H1 (cell line): ENCODE results near the gene TNFAIP2. TPM values are rescaled to one million over a fixed set of nuclear protein-coding genes. Genes with fewer than 3 reads are reported as not detected.

ENCODE experiments used
- BCL11A ChIP-seq, 2 experiments: IDR thresholded peaks; one replicate each; pipeline ENCODE4 v1.6.1; 2011; ENCODE audit warnings: low read depth in 2 of 2, low read length in 2 of 2, mild to moderate bottlenecking in 2 of 2
- TAF1 ChIP-seq: IDR thresholded peaks from 2 replicates; pipeline ENCODE4 v1.6.1; 2011; ENCODE audit warnings: mild to moderate bottlenecking, low read depth, low read length
- ZNF274 ChIP-seq: IDR thresholded peaks from 2 replicates; pipeline ENCODE4 v1.7.0; 2012; ENCODE audit warnings: low read length, borderline replicate concordance; ENCODE audit errors: extremely low read depth
- polyA plus RNA-seq, 7 experiments: library from polyadenylated mRNA; depleted of rRNA in 3 of 7; stranded (reverse) in 5 of 7; unstranded in 2 of 7; fragments of >200 nt in 5 of 7; fragments of 200-250 nt in 2 of 7; gene quantifications; 1 replicate in 5 of 7; 2 replicates in 1 of 7; 4 replicates in 1 of 7; pipeline versions ENCODE4 v1.2.1 to v1.2.3, GENCODE V29; 2011 to 2013; ENCODE audit warnings: missing spikeins in 2 of 7, mixed read lengths in 2 of 7
- total RNA-seq: library from RNA; stranded (reverse); fragmentation: NEBNext Ultra II Directional; extraction: Animal tissue kit (Norgen Biotek cat#: 25700); gene quantifications from 2 replicates; pipeline ENCODE4 v1.2.1, GENCODE V29; 2021
- TF ChIP-seq, protein P1 (sequence below): IDR thresholded peaks from 2 replicates; pipeline ENCODE4 v1.6.1; 2011; ENCODE audit warnings: low read depth, mild to moderate bottlenecking, low read length; ENCODE audit not compliant: insufficient read depth

TNFAIP2 gene
- total and polyA plus RNA-seq, 2 of the 8 experiments (the other 6 are each of a cell fraction or from before 2014, with no cell fraction given): 28.3 to 34.5 TPM

DNA sequence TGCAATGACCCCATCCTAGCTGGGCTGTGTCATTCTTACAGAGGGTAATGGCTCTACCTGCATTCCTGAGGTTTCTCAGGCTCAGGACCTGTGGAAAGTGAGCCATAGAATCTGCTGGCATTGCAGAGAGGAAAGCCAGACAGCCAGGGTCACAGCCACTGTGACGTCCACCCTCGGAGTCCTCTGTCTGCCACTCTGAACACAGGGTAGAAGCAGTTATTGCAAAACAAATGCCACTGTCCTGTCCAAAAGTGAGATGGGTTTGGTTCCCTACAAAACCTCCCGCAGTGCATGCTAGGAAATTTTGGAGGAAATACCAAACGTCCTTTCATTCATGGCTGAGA, 37.8 kb downstream of the TNFAIP2 start (continued):
- TF ChIP-seq, protein P1, sequence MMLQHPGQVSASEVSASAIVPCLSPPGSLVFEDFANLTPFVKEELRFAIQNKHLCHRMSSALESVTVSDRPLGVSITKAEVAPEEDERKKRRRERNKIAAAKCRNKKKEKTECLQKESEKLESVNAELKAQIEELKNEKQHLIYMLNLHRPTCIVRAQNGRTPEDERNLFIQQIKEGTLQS: no peak
- TF ChIP-seq BCL11A (IDR thresholded peaks at IDR 0.05; ENCODE audit: low read depth in 2 of 2, low read length in 2 of 2) (no peak), TAF1 (no peak), ZNF274 (no peak)
